SK-N-SH treated with all-trans-retinoic acid at 6 μM for 48 hours (cell line): ENCODE measurements around the gene PSMA5.

Experiments
- ATAC-seq: fragments of 200-7000 bp; cut with Tn5 transposase; 3 replicates; pipeline ENCODE4 v1.9.1; 2020; ENCODE audit warnings: mild to moderate bottlenecking, moderate library complexity
- ARNTL ChIP-seq: fragments of 450-650 bp; formaldehyde crosslinking; IDR thresholded peaks from 2 replicates; pipeline ENCODE4 v1.5.0; 2020; ENCODE audit warnings: low read depth, mild to moderate bottlenecking, moderate library complexity, borderline replicate concordance
- CREB5 ChIP-seq: fragments of 250-450 bp; sonication (Bioruptor Pico); IDR thresholded peaks from 2 replicates; pipeline ENCODE4 v1.5.1; 2020; ENCODE audit warnings: low read depth, mild to moderate bottlenecking, moderate library complexity
- CSRNP3 ChIP-seq: fragments of 250-450 bp; sonication (Bioruptor Pico); IDR thresholded peaks from 2 replicates; pipeline ENCODE4 v1.5.1; 2021; ENCODE audit warnings: mild to moderate bottlenecking, moderate library complexity
- ESRRG ChIP-seq: fragments of 250-450 bp; sonication (Bioruptor Pico); IDR thresholded peaks from 2 replicates; pipeline ENCODE4 v1.6.1; 2021; ENCODE audit warnings: mild to moderate bottlenecking
- GLIS3 ChIP-seq: fragments of 250-450 bp; sonication (Bioruptor Pico); IDR thresholded peaks from 2 replicates; pipeline ENCODE4 v1.5.0; 2020; ENCODE audit warnings: mild to moderate bottlenecking, moderate library complexity
- ISL1 ChIP-seq: fragments of 250-450 bp; sonication (Bioruptor Pico); IDR thresholded peaks from 2 replicates; pipeline ENCODE4 v2.1.2; 2022; ENCODE audit warnings: mild to moderate bottlenecking, moderate library complexity
- OSR1 ChIP-seq: fragments of 250-450 bp; sonication (Bioruptor Pico); IDR thresholded peaks from 2 replicates; pipeline ENCODE4 v1.8.0; 2022; ENCODE audit warnings: moderate library complexity, mild to moderate bottlenecking, inconsistent platforms
- PATZ1 ChIP-seq: fragments of 250-450 bp; sonication (Bioruptor Pico); IDR thresholded peaks from 2 replicates; pipeline ENCODE4 v1.8.0; 2020; ENCODE audit warnings: mild to moderate bottlenecking, moderate library complexity, borderline replicate concordance
- POU6F1 ChIP-seq: fragments of 250-450 bp; sonication (Bioruptor Pico); IDR thresholded peaks from 2 replicates; pipeline ENCODE4 v1.8.0; 2021; ENCODE audit warnings: low read depth, mild to moderate bottlenecking, moderate library complexity, borderline replicate concordance
- PPARA ChIP-seq: fragments of 250-450 bp; sonication (Bioruptor Pico); IDR thresholded peaks from 2 replicates; pipeline ENCODE4 v1.5.0; 2020; ENCODE audit warnings: mild to moderate bottlenecking, borderline replicate concordance
- RARB ChIP-seq: fragments of 250-450 bp; sonication (Bioruptor Pico); IDR thresholded peaks from 2 replicates; pipeline ENCODE4 v1.8.0; 2021; ENCODE audit warnings: mild to moderate bottlenecking, moderate library complexity
- SNAI2 ChIP-seq: fragments of 250-450 bp; sonication (Bioruptor Pico); IDR thresholded peaks from 2 replicates; pipeline ENCODE4 v1.5.0; 2020; ENCODE audit warnings: mild to moderate bottlenecking, moderate library complexity
- TCF4 ChIP-seq: fragments of 250-450 bp; sonication (Bioruptor Pico); IDR thresholded peaks from 2 replicates; pipeline ENCODE4 v1.8.0; 2021; ENCODE audit warnings: mild to moderate bottlenecking, moderate library complexity, borderline replicate concordance
- TOX ChIP-seq: fragments of 250-450 bp; sonication (Bioruptor Pico); IDR thresholded peaks from 2 replicates; pipeline ENCODE4 v1.8.0; 2021; ENCODE audit warnings: mild to moderate bottlenecking, moderate library complexity, borderline replicate concordance
- TSHZ2 ChIP-seq: fragments of 250-450 bp; sonication (Bioruptor Pico); IDR thresholded peaks from 2 replicates; pipeline ENCODE4 v1.5.0; 2020; ENCODE audit warnings: mild to moderate bottlenecking, moderate library complexity
- ZC3H10 ChIP-seq: fragments of 250-450 bp; sonication (Bioruptor Pico); IDR thresholded peaks from 2 replicates; pipeline ENCODE4 v1.5.1; 2021; ENCODE audit warnings: mild to moderate bottlenecking, moderate library complexity
- ZFP30 ChIP-seq: fragments of 450-650 bp; formaldehyde crosslinking; IDR thresholded peaks from 2 replicates; pipeline ENCODE4 v1.5.0; 2022; ENCODE audit warnings: mild to moderate bottlenecking, moderate library complexity
- ZNF565 ChIP-seq: fragments of 450-650 bp; formaldehyde crosslinking; conservative IDR thresholded peaks from 2 replicates; pipeline ENCODE4 v1.5.0; 2020; ENCODE audit warnings: low read depth, mild to moderate bottlenecking, moderate library complexity
- ZNF70 ChIP-seq: fragments of 450-650 bp; formaldehyde crosslinking; IDR thresholded peaks from 2 replicates; pipeline ENCODE4 v1.5.0; 2020; ENCODE audit warnings: mild to moderate bottlenecking, moderate library complexity
- ZNF8 ChIP-seq: fragments of 450-650 bp; formaldehyde crosslinking; IDR thresholded peaks from 2 replicates; pipeline ENCODE4 v1.5.0; 2020; ENCODE audit warnings: mild to moderate bottlenecking, moderate library complexity

PSMA5 gene

GRCh38 chr1:109383854-109384253 is 42.4 kb downstream of the PSMA5 start:
- no peak for TF ChIP-seq ZNF565 (CRISPR knock-in tag)
- TF ChIP-seq TSHZ2, result no peak
- TF ChIP-seq PATZ1 (CRISPR knock-in tag), result no peak
- no peak for TF ChIP-seq TCF4 (CRISPR knock-in tag)
- no peak for TF ChIP-seq GLIS3 (CRISPR knock-in tag)
- no peak for TF ChIP-seq ESRRG (CRISPR knock-in tag)
- TF ChIP-seq SNAI2 (CRISPR knock-in tag), result no peak
- no peak for TF ChIP-seq ISL1 (CRISPR knock-in tag)
- peak; percentile 33; the same call in 1 of the 3 replicates for ATAC-seq

- peak; percentile 60 for ATAC-seq
- TF ChIP-seq TOX (no peak), ISL1 (CRISPR knock-in tag) (0 out of 2 replicates have a peak, but pooled peaks have one; percentile 6)
- TF ChIP-seq, all 23 proteins: peak for 1
These were observed 43.0 kb downstream of the PSMA5 start for GRCh38 chr1:109383087-109383779.

- no peak for ATAC-seq
- TF ChIP-seq POU6F1 (CRISPR knock-in tag) (no peak), ISL1 (CRISPR knock-in tag) (no peak), OSR1 (CRISPR knock-in tag) (no peak), ZC3H10 (CRISPR knock-in tag) (no peak), ZFP30 (CRISPR knock-in tag) (no peak), CREB5 (no peak), ESRRG (CRISPR knock-in tag) (no peak), PPARA (CRISPR knock-in tag) (no peak), TSHZ2 (no peak), ZNF8 (no peak), ARNTL (CRISPR knock-in tag) (no peak), CSRNP3 (CRISPR knock-in tag) (no peak), RARB (CRISPR knock-in tag) (no peak), ZNF70 (no peak)
These were observed 44.7 kb downstream of the PSMA5 start for GRCh38 chr1:109381573-109381972.
